Gastroesophageal sphincter (tissue), 3 donors: ENCODE results near the gene RGS2.

Experiments
- EP300 ChIP-seq: sonication (generic); formaldehyde crosslinking; IDR thresholded peaks from one replicate; pipeline ENCODE4 v1.6.1; 2017; ENCODE audit warnings: antibody characterized with exemption, mild to moderate bottlenecking
- POLR2A ChIP-seq, 2 donors: fragments of 450-650 bp; IDR thresholded peaks; one replicate each; pipeline ENCODE4 v1.6.1; 2017; ENCODE audit warnings: antibody characterized with exemption in 2 of 2, mild to moderate bottlenecking in 2 of 2, moderate library complexity in 1 of 2
- POLR2AphosphoS5 ChIP-seq: sonication (generic); formaldehyde crosslinking; IDR thresholded peaks from one replicate; pipeline ENCODE4 v1.6.1; 2017; ENCODE audit warnings: antibody characterized with exemption
- TF ChIP-seq, protein P1 (sequence below), 4 experiments: fragments of 200-600 bp in 2 of 4; fragments of 450-650 bp in 2 of 4; sonication (generic) in 1 of 4; IDR thresholded peaks; one replicate each; pipeline ENCODE4 v1.5.1; 2017 to 2019; ENCODE audit warnings: antibody characterized with exemption in 4 of 4, mild to moderate bottlenecking in 2 of 4, moderate library complexity in 2 of 4

DNA sequence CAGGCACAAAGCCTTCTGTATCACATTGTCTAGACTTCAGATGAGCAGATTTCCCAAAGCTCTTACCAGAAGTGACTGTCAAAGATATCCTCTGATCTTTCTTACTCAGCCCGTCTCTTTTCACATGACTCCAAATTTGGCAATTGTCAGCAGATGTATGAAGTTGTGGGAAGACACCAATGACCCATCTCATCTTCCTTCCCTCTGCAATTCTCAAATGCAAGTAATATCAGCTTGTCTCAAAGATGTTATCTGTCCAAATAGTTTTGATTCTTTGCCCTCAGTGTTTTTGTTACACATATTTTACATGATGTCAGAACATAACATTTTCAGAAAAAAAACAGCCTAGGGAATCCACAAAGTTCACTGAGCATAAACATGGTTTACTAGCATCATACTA, 45.1 kb upstream of the RGS2 start:
- TF ChIP-seq, protein P1, sequence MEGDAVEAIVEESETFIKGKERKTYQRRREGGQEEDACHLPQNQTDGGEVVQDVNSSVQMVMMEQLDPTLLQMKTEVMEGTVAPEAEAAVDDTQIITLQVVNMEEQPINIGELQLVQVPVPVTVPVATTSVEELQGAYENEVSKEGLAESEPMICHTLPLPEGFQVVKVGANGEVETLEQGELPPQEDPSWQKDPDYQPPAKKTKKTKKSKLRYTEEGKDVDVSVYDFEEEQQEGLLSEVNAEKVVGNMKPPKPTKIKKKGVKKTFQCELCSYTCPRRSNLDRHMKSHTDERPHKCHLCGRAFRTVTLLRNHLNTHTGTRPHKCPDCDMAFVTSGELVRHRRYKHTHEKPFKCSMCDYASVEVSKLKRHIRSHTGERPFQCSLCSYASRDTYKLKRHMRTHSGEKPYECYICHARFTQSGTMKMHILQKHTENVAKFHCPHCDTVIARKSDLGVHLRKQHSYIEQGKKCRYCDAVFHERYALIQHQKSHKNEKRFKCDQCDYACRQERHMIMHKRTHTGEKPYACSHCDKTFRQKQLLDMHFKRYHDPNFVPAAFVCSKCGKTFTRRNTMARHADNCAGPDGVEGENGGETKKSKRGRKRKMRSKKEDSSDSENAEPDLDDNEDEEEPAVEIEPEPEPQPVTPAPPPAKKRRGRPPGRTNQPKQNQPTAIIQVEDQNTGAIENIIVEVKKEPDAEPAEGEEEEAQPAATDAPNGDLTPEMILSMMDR (IDR thresholded peaks at IDR 0.05): no peak
- TF ChIP-seq POLR2AphosphoS5 (no peak), EP300 (no peak), POLR2A (IDR thresholded peaks at IDR 0.05) (no peak)
